ENCODE measurements around the gene KLHDC8A. TPM values are rescaled to one million over a fixed set of nuclear protein-coding genes. Genes with fewer than 3 reads are reported as not detected.

Gene KLHDC8A
- total and polyA plus RNA-seq, 12 donors = 5.1 to 74.9 (median 38.8) TPM

DNA sequence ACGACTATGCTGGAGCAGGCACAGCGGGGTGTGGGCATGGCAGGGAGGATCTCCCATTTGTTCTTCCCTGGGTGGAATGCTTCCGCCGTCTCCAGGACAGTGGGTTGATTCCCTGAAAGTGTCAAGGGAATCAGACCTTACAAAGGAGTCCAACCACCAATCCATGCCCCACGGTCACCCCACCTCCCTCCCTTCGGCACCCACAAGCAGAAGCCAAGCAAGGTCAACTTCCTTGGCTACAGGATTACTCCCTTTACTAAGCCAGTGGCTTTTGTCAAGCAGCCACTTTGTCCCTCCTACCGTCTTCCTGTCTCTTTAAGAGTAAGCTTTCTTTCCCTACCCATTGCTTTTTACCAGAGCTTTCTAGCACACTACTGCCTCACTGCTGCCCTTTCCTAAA lies 19.2 kb downstream of the KLHDC8A start:
- intact Hi-C loops (cut with DNase I) = loop anchor here (5.0 to 10.0 kb wide), 4 partner anchors 145 to 190 kb away; no protein-coding TSS in a partner anchor
- H3K9me3 ChIP-seq (replicated peaks in 1 of 3) = no peaks in the 10 kb centered on the region
- no peaks in the 10 kb centered on the region for H3K27me3 ChIP-seq
- TF ChIP-seq, protein P1, sequence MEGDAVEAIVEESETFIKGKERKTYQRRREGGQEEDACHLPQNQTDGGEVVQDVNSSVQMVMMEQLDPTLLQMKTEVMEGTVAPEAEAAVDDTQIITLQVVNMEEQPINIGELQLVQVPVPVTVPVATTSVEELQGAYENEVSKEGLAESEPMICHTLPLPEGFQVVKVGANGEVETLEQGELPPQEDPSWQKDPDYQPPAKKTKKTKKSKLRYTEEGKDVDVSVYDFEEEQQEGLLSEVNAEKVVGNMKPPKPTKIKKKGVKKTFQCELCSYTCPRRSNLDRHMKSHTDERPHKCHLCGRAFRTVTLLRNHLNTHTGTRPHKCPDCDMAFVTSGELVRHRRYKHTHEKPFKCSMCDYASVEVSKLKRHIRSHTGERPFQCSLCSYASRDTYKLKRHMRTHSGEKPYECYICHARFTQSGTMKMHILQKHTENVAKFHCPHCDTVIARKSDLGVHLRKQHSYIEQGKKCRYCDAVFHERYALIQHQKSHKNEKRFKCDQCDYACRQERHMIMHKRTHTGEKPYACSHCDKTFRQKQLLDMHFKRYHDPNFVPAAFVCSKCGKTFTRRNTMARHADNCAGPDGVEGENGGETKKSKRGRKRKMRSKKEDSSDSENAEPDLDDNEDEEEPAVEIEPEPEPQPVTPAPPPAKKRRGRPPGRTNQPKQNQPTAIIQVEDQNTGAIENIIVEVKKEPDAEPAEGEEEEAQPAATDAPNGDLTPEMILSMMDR (IDR thresholded peaks at IDR 0.05) = no peak
- TF ChIP-seq POLR2A (IDR thresholded peaks at IDR 0.05) = no peak
- peak in 1 of 7 donors; percentile 27 for DNase-seq
- no peak overlapping the region for H3K27ac ChIP-seq
- H3K36me3 ChIP-seq (replicated peaks in 1 of 2) = no peaks in the 10 kb centered on the region
- peaks cover 5 to 6% of the 10 kb centered on the region in 2 donors for H3K4me1 ChIP-seq (replicated peaks in 1 of 2)
- WGBS, 4 donors = 56 to 67% (median 65%) methylated on average over 5 to 7 of the region's 7 CpGs
- no peak overlapping the region for H3K4me3 ChIP-seq

DNA sequence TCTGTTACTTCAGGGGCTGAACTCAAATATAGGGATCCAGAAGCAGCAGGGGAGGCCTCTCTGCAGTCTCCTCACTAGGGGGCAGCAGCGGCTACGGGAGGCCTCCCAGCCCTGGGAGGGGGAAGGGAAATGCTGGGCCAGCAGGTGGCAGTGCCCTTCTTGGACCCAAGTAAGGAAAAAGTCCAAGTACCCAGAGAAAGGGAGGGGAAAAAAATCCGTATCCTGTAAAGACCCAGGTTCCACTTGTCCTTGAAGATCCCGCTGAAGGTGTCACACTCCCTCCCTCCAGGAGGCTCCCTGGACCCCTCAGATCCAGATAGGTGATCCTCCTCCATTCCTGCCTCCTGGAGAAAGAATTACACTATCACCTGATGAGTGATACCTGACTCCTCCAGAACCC lies 21.0 kb downstream of the KLHDC8A start:
- Histone ChIP-seq H3K27me3 (no peaks in the 10 kb centered on the region), H3K4me3 (no peak overlapping the region), H3K27ac (no peak overlapping the region), H3K9me3 (replicated peaks in 1 of 3) (no peaks in the 10 kb centered on the region), H3K36me3 (replicated peaks in 1 of 2) (no peaks in the 10 kb centered on the region), H3K4me1 (replicated peaks in 1 of 2) (peaks cover under 1 to 1% of the 10 kb centered on the region in 2 donors)
- intact Hi-C loops (cut with DNase I) = loop anchor here (5.0 to 10.0 kb wide), 4 partner anchors 147 to 192 kb away; no protein-coding TSS in a partner anchor
- DNase-seq = peak; percentile 86 to 92 (median 89)
- WGBS, 4 donors = 3 to 24% (median 6%) methylated on average over 2 to 4 of the region's 4 CpGs
- TF ChIP-seq, protein P1 (IDR thresholded peaks at IDR 0.05) = peak; percentile 84 to 99 (median 96)
- no peak for TF ChIP-seq POLR2A (IDR thresholded peaks at IDR 0.05)

DNA sequence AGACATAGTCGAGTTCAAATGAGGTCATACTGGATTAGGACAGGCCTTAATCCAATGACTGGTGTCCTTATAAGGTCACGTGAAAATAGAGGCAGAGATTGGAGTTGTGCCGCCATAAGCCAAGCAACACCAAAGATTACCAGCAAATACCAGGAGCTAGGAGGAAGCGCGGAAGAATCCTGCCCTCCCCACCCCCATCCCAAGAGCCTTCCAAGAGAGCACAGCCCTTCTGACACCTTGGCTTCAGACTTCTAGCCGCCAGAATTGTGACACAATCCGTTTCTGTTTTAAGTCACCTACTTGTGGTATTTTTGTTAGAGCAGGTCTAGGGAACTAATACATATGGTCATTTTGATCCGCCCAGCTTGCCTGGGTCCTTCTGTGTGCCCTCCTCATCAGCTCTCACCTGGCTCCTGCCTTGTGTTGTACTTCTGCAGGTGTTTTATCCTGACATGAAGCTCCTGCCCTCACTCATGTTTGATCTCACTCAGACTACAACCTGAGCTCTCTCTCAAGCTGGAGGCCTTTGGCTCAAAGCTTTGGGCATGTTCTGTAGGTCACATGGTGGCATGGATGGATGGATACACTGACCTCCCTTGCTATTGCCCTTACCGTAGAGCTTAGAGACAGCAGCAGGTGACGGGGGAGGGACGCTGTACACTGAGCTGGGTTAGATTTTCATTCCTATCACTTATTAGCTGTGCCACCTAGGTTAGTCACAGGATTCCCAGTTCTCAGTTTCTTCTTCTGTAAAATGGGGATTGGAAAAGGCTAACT lies 24.5 kb downstream of the KLHDC8A start:
- Histone ChIP-seq H3K27me3 (no peaks in the 10 kb centered on the region), H3K9me3 (replicated peaks in 1 of 3) (no peaks in the 10 kb centered on the region), H3K4me3 (no peak overlapping the region), H3K36me3 (replicated peaks in 1 of 2) (no peaks in the 10 kb centered on the region), H3K4me1 (replicated peaks in 1 of 2) (no peaks in the 10 kb centered on the region), H3K27ac (no peak overlapping the region)
- 83 to 88% (median 84%) methylated on average over 11 of the region's 11 CpGs for WGBS, 4 donors
- TF ChIP-seq, protein P1 (IDR thresholded peaks at IDR 0.05) = no peak
- TF ChIP-seq POLR2A (IDR thresholded peaks at IDR 0.05) = no peak
- no peak for DNase-seq
- intact Hi-C loops (cut with DNase I) = loop anchor here in 1 of 2 donors (10.0 kb wide), 1 partner anchor 193 kb away; no protein-coding TSS in a partner anchor

DNA sequence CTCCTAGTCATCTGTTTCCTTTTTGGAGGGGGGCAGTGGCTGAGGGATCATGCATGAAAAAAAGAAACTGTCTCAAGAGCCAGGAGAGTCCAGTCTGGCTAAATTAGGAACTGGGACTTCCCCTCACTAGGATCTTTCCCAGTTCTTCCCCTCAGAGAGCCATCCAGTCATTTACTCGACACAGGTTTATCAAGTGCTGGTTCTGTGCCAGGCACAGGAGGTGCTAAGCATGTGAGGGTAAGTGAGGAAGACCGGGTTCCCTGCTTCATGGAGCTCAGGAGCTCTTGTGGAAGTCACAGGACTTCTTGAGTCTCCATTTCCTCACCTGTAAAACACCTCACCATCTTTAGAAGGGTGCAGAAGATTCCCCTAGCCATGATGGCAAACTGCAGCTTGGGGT lies 26.6 kb downstream of the KLHDC8A start:
- TF ChIP-seq, protein P1 (IDR thresholded peaks at IDR 0.05) = no peak
- no peak for TF ChIP-seq POLR2A (IDR thresholded peaks at IDR 0.05)
- Histone ChIP-seq H3K36me3 (replicated peaks in 1 of 2) (no peaks in the 10 kb centered on the region), H3K9me3 (replicated peaks in 1 of 3) (no peaks in the 10 kb centered on the region), H3K4me1 (replicated peaks in 1 of 2) (no peaks in the 10 kb centered on the region), H3K4me3 (no peak overlapping the region), H3K27me3 (no peaks in the 10 kb centered on the region), H3K27ac (no peak overlapping the region)
- no peak for DNase-seq
- 58 to 72% (median 63%) methylated on average over 2 of the region's 2 CpGs for WGBS, 4 donors
- intact Hi-C loops (cut with DNase I) = loop anchor here in 1 of 2 donors (10.0 kb wide), 1 partner anchor 195 kb away; no protein-coding TSS in a partner anchor
